OCI-LY1 (cell line): ENCODE data around the gene CCDC28A.

ENCODE experiments used
- H2AFZ ChIP-seq: fragments of 200-600 bp; sonication (generic), shearing (Covaris generic); 2 replicates; pipeline ENCODE4 v1.6.0; 2014; ENCODE audit warnings: antibody characterized with exemption, mild to moderate bottlenecking, low read length
- H3F3A ChIP-seq: fragments of 200-600 bp; sonication (generic), shearing (Covaris generic); 2 replicates; pipeline ENCODE4 v1.6.0; 2014; ENCODE audit warnings: mild to moderate bottlenecking, antibody characterized with exemption, low read length, moderate library complexity; ENCODE audit not compliant: insufficient read depth
- H3K27ac ChIP-seq: fragments of 200-600 bp; sonication (generic); 2 replicates; pipeline ENCODE4 v1.5.1; 2014; ENCODE audit warnings: low read length, mixed run types, mild to moderate bottlenecking, low read depth; ENCODE audit not compliant: poor library complexity, severe bottlenecking
- H3K27me3 ChIP-seq: fragments of 200-600 bp; sonication (generic); 2 replicates; pipeline ENCODE4 v1.6.0; 2014; ENCODE audit warnings: antibody characterized with exemption, mild to moderate bottlenecking, low read length, moderate library complexity; ENCODE audit not compliant: insufficient read depth
- H3K36me3 ChIP-seq: fragments of 200-600 bp; sonication (generic); 2 replicates; pipeline ENCODE4 v1.6.1; 2014; ENCODE audit warnings: mild to moderate bottlenecking, antibody characterized with exemption, low read length, moderate library complexity, mixed read lengths; ENCODE audit not compliant: insufficient read depth
- H3K4me1 ChIP-seq: fragments of 200-600 bp; sonication (generic); 2 replicates; pipeline ENCODE4 v1.5.1; 2014; ENCODE audit warnings: mild to moderate bottlenecking, low read length, moderate library complexity; ENCODE audit not compliant: insufficient read depth, severe bottlenecking
- H3K4me2 ChIP-seq: fragments of 200-600 bp; sonication (generic), shearing (Covaris generic); 2 replicates; pipeline ENCODE4 v1.6.1; 2014; ENCODE audit warnings: low read length
- H3K4me3 ChIP-seq: fragments of 200-600 bp; sonication (generic); 2 replicates; pipeline ENCODE4 v1.5.1; 2014; ENCODE audit warnings: low read length, low read depth, mild to moderate bottlenecking, mixed read lengths; ENCODE audit not compliant: poor library complexity, severe bottlenecking
- H3K79me2 ChIP-seq: fragments of 200-600 bp; shearing (Covaris generic); 2 replicates; pipeline ENCODE4 v1.6.1; 2016; ENCODE audit warnings: mixed run types, low read length, mixed read lengths; ENCODE audit not compliant: insufficient read depth
- H3K9ac ChIP-seq: fragments of 200-600 bp; sonication (generic), shearing (Covaris generic); 2 replicates; pipeline ENCODE4 v1.6.1; 2014; ENCODE audit warnings: mild to moderate bottlenecking, low read length, mixed read lengths
- H3K9me2 ChIP-seq: fragments of 200-600 bp; sonication (generic), shearing (Covaris generic); 2 replicates; pipeline ENCODE4 v1.6.1; 2014; ENCODE audit warnings: low read depth, mild to moderate bottlenecking, low read length, mixed read lengths
- H3K9me3 ChIP-seq: fragments of 200-600 bp; shearing (Covaris generic); 2 replicates; pipeline ENCODE4 v1.6.1; 2014; ENCODE audit warnings: low read length, mixed read lengths
- H4K20me1 ChIP-seq: fragments of 200-600 bp; sonication (generic), shearing (Covaris generic); 2 replicates; pipeline ENCODE4 v1.6.0; 2016; ENCODE audit warnings: mild to moderate bottlenecking, low read length; ENCODE audit not compliant: insufficient read depth
- EZH2 ChIP-seq: fragments of 200-600 bp; sonication (generic), shearing (Covaris generic); IDR thresholded peaks from 2 replicates; pipeline ENCODE4 v1.8.0; 2017; ENCODE audit warnings: borderline replicate concordance, mixed run types, mild to moderate bottlenecking, antibody characterized with exemption, low read length, moderate library complexity, mixed read lengths
- TF ChIP-seq, protein P1 (sequence below): fragments of 200-600 bp; sonication (generic), shearing (Covaris generic); IDR thresholded peaks from 2 replicates; pipeline ENCODE4 v1.5.1; 2017; ENCODE audit warnings: mild to moderate bottlenecking, antibody characterized with exemption, low read length, moderate library complexity, mixed read lengths

The CCDC28A gene

DNA sequence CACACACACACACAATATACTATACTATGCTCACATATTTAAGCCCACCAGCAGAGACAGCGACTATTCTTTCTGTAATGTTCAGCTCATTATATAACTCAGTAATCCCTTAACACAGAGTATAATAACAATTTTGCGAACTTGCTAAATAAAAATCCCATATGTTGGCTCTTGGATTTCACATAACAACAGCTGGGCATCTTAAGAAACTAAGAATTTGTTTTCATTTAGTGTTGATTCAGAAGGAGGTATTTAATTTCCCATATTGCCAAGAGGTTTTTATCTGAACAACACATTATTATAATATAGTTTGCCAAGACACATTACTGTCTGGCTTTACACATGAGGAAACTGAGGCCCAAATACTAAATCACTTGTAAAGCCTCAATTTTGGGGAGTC is 29.8 kb downstream of the CCDC28A start:
- Histone ChIP-seq H3K36me3 (no peaks in the 10 kb centered on the region), H3K9ac (no peak overlapping the region), H4K20me1 (no peaks in the 10 kb centered on the region), H3K27me3 (no peaks in the 10 kb centered on the region), H3K4me1 (no peaks in the 10 kb centered on the region), H3K79me2 (no peaks in the 10 kb centered on the region), H3F3A (no peaks in the 10 kb centered on the region), H3K9me2 (no peaks in the 10 kb centered on the region), H2AFZ (no peak overlapping the region), H3K9me3 (no peaks in the 10 kb centered on the region), H3K27ac (no peak overlapping the region), H3K4me3 (no peak overlapping the region), H3K4me2 (no peak overlapping the region)
- no peak for TF ChIP-seq EZH2
- TF ChIP-seq, protein P1, sequence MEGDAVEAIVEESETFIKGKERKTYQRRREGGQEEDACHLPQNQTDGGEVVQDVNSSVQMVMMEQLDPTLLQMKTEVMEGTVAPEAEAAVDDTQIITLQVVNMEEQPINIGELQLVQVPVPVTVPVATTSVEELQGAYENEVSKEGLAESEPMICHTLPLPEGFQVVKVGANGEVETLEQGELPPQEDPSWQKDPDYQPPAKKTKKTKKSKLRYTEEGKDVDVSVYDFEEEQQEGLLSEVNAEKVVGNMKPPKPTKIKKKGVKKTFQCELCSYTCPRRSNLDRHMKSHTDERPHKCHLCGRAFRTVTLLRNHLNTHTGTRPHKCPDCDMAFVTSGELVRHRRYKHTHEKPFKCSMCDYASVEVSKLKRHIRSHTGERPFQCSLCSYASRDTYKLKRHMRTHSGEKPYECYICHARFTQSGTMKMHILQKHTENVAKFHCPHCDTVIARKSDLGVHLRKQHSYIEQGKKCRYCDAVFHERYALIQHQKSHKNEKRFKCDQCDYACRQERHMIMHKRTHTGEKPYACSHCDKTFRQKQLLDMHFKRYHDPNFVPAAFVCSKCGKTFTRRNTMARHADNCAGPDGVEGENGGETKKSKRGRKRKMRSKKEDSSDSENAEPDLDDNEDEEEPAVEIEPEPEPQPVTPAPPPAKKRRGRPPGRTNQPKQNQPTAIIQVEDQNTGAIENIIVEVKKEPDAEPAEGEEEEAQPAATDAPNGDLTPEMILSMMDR: no peak

DNA sequence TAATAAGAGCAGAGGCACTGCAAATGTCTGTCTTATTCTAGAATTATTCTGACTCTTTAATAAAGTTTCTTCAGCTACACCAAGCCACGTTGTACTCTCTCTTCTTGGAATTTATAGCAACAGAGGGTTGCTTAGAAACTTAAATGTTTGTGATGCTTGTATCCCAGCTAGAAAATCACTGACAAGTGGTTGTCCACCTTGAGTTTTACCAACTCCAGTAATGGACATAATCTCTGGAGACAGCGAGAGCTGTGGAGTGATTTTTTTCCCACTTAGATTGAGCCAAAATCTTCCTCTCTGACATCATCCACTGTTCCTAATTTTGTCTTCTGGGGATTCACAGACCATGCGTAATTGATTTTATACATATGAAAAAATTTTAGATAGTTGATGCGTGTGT is 30.3 kb downstream of the CCDC28A start:
- H4K20me1 ChIP-seq: no peaks in the 10 kb centered on the region
- no peak overlapping the region for H2AFZ ChIP-seq
- no peak overlapping the region for H3K4me2 ChIP-seq
- H3K4me3 ChIP-seq: no peak overlapping the region
- no peaks in the 10 kb centered on the region for H3K9me3 ChIP-seq
- no peaks in the 10 kb centered on the region for H3K4me1 ChIP-seq
- H3K36me3 ChIP-seq: no peaks in the 10 kb centered on the region
- H3K9me2 ChIP-seq: no peaks in the 10 kb centered on the region
- H3K27me3 ChIP-seq: no peaks in the 10 kb centered on the region
- H3F3A ChIP-seq: no peaks in the 10 kb centered on the region
- H3K9ac ChIP-seq: no peak overlapping the region
- no peaks in the 10 kb centered on the region for H3K79me2 ChIP-seq
- H3K27ac ChIP-seq: no peak overlapping the region
- TF ChIP-seq EZH2: no peak
- TF ChIP-seq, protein P1: no peak

DNA sequence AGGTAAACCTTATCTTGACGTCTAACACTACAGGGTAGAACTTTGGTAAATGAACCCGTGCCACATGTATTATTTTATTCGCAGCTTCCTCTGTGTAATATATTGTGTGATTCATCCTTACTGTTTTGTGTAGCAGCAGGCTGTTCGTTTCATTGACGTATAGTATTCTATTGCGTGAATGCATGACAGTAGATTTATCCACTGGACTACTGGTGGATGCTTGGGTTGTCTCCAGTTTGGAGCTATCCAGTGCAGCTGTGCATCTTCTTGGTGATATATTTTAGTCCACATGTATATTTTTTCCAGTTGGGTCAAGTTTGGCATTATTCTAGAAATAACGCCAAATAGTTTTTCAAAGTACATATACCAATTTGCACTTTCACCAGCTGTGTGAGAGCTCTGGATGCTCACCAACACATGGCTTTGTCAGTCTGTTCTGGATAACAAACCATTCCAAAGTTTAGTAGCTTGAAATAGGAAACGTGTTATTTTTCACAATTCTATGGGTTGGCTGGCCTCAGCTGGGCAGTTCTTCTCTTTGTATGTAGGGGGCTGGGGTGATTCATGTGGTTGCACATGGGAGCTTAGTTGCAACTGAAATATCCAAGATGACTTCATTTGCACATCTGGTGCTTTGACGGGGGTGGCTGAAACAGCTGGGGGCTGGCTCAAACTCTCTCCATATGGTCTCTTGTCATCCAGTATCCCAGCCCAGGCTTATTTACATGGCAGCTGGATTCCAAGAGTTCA is 31.6 kb downstream of the CCDC28A start:
- Histone ChIP-seq H3K9me3 (no peaks in the 10 kb centered on the region), H2AFZ (no peak overlapping the region), H3K9me2 (no peaks in the 10 kb centered on the region), H3K27me3 (no peaks in the 10 kb centered on the region), H3K9ac (no peak overlapping the region), H3K4me2 (no peak overlapping the region), H3K4me1 (no peaks in the 10 kb centered on the region), H3K79me2 (no peaks in the 10 kb centered on the region), H3F3A (no peaks in the 10 kb centered on the region), H3K27ac (no peak overlapping the region), H3K4me3 (no peak overlapping the region), H3K36me3 (no peaks in the 10 kb centered on the region), H4K20me1 (no peaks in the 10 kb centered on the region)
- TF ChIP-seq, protein P1: no peak
- no peak for TF ChIP-seq EZH2
